Esophagus squamous epithelium (tissue), 4 donors: Measurements from ENCODE around the gene SRR.

Experiments
- POLR2A ChIP-seq, 4 donors: fragments of 450-650 bp; IDR thresholded peaks; one replicate each; pipeline ENCODE4 v1.6.1; 2017; ENCODE audit warnings: antibody characterized with exemption in 4 of 4, mild to moderate bottlenecking in 4 of 4, moderate library complexity in 3 of 4
- TF ChIP-seq, protein P1 (sequence below), 6 experiments: fragments of 450-650 bp in 4 of 6; fragments of 200-600 bp in 2 of 6; sonication (generic) in 2 of 6; IDR thresholded peaks; one replicate each; pipeline ENCODE4 v1.5.1; 2016 to 2019; ENCODE audit warnings: antibody characterized with exemption in 6 of 6, mild to moderate bottlenecking in 4 of 6, moderate library complexity in 4 of 6

- TF ChIP-seq, protein P1, sequence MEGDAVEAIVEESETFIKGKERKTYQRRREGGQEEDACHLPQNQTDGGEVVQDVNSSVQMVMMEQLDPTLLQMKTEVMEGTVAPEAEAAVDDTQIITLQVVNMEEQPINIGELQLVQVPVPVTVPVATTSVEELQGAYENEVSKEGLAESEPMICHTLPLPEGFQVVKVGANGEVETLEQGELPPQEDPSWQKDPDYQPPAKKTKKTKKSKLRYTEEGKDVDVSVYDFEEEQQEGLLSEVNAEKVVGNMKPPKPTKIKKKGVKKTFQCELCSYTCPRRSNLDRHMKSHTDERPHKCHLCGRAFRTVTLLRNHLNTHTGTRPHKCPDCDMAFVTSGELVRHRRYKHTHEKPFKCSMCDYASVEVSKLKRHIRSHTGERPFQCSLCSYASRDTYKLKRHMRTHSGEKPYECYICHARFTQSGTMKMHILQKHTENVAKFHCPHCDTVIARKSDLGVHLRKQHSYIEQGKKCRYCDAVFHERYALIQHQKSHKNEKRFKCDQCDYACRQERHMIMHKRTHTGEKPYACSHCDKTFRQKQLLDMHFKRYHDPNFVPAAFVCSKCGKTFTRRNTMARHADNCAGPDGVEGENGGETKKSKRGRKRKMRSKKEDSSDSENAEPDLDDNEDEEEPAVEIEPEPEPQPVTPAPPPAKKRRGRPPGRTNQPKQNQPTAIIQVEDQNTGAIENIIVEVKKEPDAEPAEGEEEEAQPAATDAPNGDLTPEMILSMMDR (IDR thresholded peaks at IDR 0.05), result no peak
- TF ChIP-seq POLR2A (IDR thresholded peaks at IDR 0.05), result no peak
Observed at GRCh38 chr17:2274414-2274813, 29.3 kb upstream of the SRR start.
